ENCODE results near the gene TPGS1.

The TPGS1 gene

GRCh38 chr19:542173-542866, 35.0 kb downstream of the TPGS1 start:
- no peak for DNase-seq

- DNase-seq = peak; percentile 72
Measured at GRCh38 chr19:543910-544608, 36.8 kb downstream of the TPGS1 start, which contains the start of gene GZMM. Gene GZMM (plus strand): TSS chr19:544053. CDS start chr19:544072, 19 bp downstream.

GRCh38 chr19:547117-547516, 39.8 kb downstream of the TPGS1 start:
- no peak for DNase-seq

GRCh38 chr19:547836-548720, 40.8 kb downstream of the TPGS1 start:
- no peak for DNase-seq

- no peak for DNase-seq
Measured at GRCh38 chr19:548886-549830, 41.9 kb downstream of the TPGS1 start.

GRCh38 chr19:554817-555216, 47.5 kb downstream of the TPGS1 start:
- no peak for DNase-seq

- no peak for DNase-seq
Measured at GRCh38 chr19:555474-555808, 48.1 kb downstream of the TPGS1 start.

- DNase-seq = no peak
Measured at GRCh38 chr19:556611-557382, 49.5 kb downstream of the TPGS1 start.

- no peak for DNase-seq
Measured at GRCh38 chr19:558770-559439, 51.6 kb downstream of the TPGS1 start.

GRCh38 chr19:560121-560520, 52.8 kb downstream of the TPGS1 start:
- DNase-seq = no peak

GRCh38 chr19:566403-566802, 59.1 kb downstream of the TPGS1 start:
- DNase-seq = no peak

- no peak for DNase-seq
Measured at GRCh38 chr19:566844-567243, 59.5 kb downstream of the TPGS1 start.

- DNase-seq = no peak
Measured at GRCh38 chr19:567296-567900, 60.1 kb downstream of the TPGS1 start.
